HCT116 (cell line): ENCODE results near the gene DOCK1. TPM values are rescaled to one million over a fixed set of nuclear protein-coding genes. Genes with fewer than 3 reads are reported as not detected.

ENCODE experiments used
- ATAC-seq: fragments of 200-7000 bp; cut with Tn5 transposase; 2 replicates; pipeline ENCODE4 v1.9.1; 2020; ENCODE audit warnings: mild to moderate bottlenecking, moderate library complexity
- BruUV-seq: library from RNA; stranded (reverse); fragments of 400-500 nt; replicated peaks from 2 replicates; lab custom pipeline; 2021; lab: Mats Ljungman, UMichigan
- CTCF ChIA-PET: fragments of 300-600 bp; sonication (Branson Sonifier 250); formaldehyde crosslinking; loops from one replicate; lab custom pipeline; 2021; ENCODE audit warnings: antibody characterized with exemption; lab: Charles Lee
- POLR2A ChIA-PET: fragments of 300-600, 350-600 bp; sonication (Branson Sonifier 250); formaldehyde crosslinking; loops from one replicate; lab custom pipeline; 2021; ENCODE audit warnings: antibody characterized with exemption; lab: Charles Lee
- RAD21 ChIA-PET, 2 experiments: fragments of 300-600 bp; sonication (Branson Sonifier 250); formaldehyde crosslinking; loops; one replicate each; lab custom pipeline; 2023; ENCODE audit warnings: low total read pairs in 2 of 2; ENCODE audit not compliant: uncharacterized antibody in 2 of 2, unreplicated experiment in 2 of 2, low non-redundant PET in 1 of 2; lab: Charles Lee
- DNase-seq: peaks from one replicate; pipeline ENCODE4 v3.0.0-alpha.2; 2010; ENCODE audit warnings: low read depth, low spot score
- H2AFZ ChIP-seq: fragments of 200-600 bp; shearing (Covaris generic), sonication (generic); 2 replicates; pipeline ENCODE4 v1.6.1; 2017; ENCODE audit warnings: low read depth, mixed run types, mixed read lengths, antibody characterized with exemption, low read length; ENCODE audit not compliant: poor library complexity, severe bottlenecking
- H3K27ac ChIP-seq: 2 replicates; pipeline ENCODE4 v1.5.1; 2012; ENCODE audit warnings: low read depth, low read length
- H3K27me3 ChIP-seq: fragments of 200-600 bp; sonication (generic); 2 replicates; pipeline ENCODE4 v1.6.1; 2016; ENCODE audit warnings: mixed run types, low read length, mixed read lengths; ENCODE audit not compliant: insufficient read depth
- H3K36me3 ChIP-seq, 2 experiments: fragments of 200-500 bp in 1 of 2; fragments of 200-600 bp in 1 of 2; sonication (Bioruptor generic) in 1 of 2; sonication (generic) in 1 of 2; 2 replicates each; pipeline versions ENCODE4 v1.5.1 to v1.6.1; 2014 to 2016; ENCODE audit warnings: low read length in 2 of 2, inconsistent platforms in 1 of 2, mixed read lengths in 1 of 2, mixed run types in 1 of 2; ENCODE audit not compliant: insufficient read depth in 2 of 2, control insufficient read depth in 1 of 2
- H3K4me1 ChIP-seq, 2 experiments: fragments of 200-600 bp in 1 of 2; sonication (generic) in 1 of 2; 2 replicates each; pipeline versions ENCODE4 v1.5.1 to v1.6.1; 2012 to 2017; ENCODE audit warnings: low read length in 2 of 2, inconsistent platforms in 1 of 2, mild to moderate bottlenecking in 1 of 2, mixed read lengths in 1 of 2, mixed run types in 1 of 2, moderate library complexity in 1 of 2; ENCODE audit not compliant: insufficient read depth in 2 of 2, control insufficient read depth in 1 of 2
- H3K4me2 ChIP-seq: fragments of 200-600 bp; sonication (generic); 2 replicates; pipeline ENCODE4 v1.6.1; 2017; ENCODE audit warnings: mixed run types, low read length, mixed read lengths
- H3K4me3 ChIP-seq, 2 experiments: fragments of 200-600 bp in 1 of 2; sonication (generic) in 1 of 2; replicated peaks in 1 of 2; 2 replicates each; pipeline ENCODE4 v1.5.1; 2011 to 2016; ENCODE audit warnings: low read length in 2 of 2, control low read depth in 1 of 2, low read depth in 1 of 2, mild to moderate bottlenecking in 1 of 2, mixed read lengths in 1 of 2, mixed run types in 1 of 2
- H3K79me2 ChIP-seq: fragments of 200-600 bp; sonication (generic); 2 replicates; pipeline ENCODE4 v1.6.1; 2017; ENCODE audit warnings: mild to moderate bottlenecking, mixed run types, low read length, moderate library complexity, mixed read lengths; ENCODE audit not compliant: insufficient read depth
- H3K9ac ChIP-seq: fragments of 200-600 bp; sonication (generic); 2 replicates; pipeline ENCODE4 v1.6.1; 2016; ENCODE audit warnings: low read length, mixed read lengths
- H3K9me2 ChIP-seq: fragments of 200-600 bp; sonication (generic), shearing (Covaris generic); 2 replicates; pipeline ENCODE4 v1.6.1; 2017; ENCODE audit warnings: mixed run types, mild to moderate bottlenecking, moderate library complexity; ENCODE audit not compliant: insufficient read depth
- H3K9me3 ChIP-seq, 2 experiments: fragments of 200-500 bp in 1 of 2; fragments of 200-600 bp in 1 of 2; sonication (Bioruptor generic) in 1 of 2; sonication (generic) in 1 of 2; 2 replicates each; pipeline ENCODE4 v1.6.1; 2014 to 2017; ENCODE audit warnings: low read length in 2 of 2, mixed read lengths in 2 of 2, inconsistent platforms in 1 of 2, low read depth in 1 of 2, mild to moderate bottlenecking in 1 of 2, mixed run types in 1 of 2, moderate library complexity in 1 of 2; ENCODE audit not compliant: control insufficient read depth in 1 of 2, insufficient read depth in 1 of 2
- H4K20me1 ChIP-seq: fragments of 200-600 bp; sonication (generic), shearing (Covaris generic); 2 replicates; pipeline ENCODE4 v1.6.1; 2017; ENCODE audit warnings: mixed run types, mild to moderate bottlenecking, moderate library complexity; ENCODE audit not compliant: insufficient read depth
- CEBPB ChIP-seq: IDR thresholded peaks from 2 replicates; pipeline ENCODE4 v1.6.1; 2012; ENCODE audit warnings: low read depth
- ELF1 ChIP-seq: IDR thresholded peaks from 2 replicates; pipeline ENCODE4 v1.6.1; 2012; ENCODE audit warnings: low read depth, borderline replicate concordance
- JUND ChIP-seq: IDR thresholded peaks from 2 replicates; pipeline ENCODE4 v1.6.1; 2012
- POLR2AphosphoS5 ChIP-seq: IDR thresholded peaks from 2 replicates; pipeline ENCODE4 v1.6.1; 2011; ENCODE audit warnings: mild to moderate bottlenecking, low read depth, low read length, moderate library complexity
- RAD21 ChIP-seq: IDR thresholded peaks from 2 replicates; pipeline ENCODE4 v1.6.1; 2012; ENCODE audit warnings: low read depth, mild to moderate bottlenecking
- SIN3A ChIP-seq: IDR thresholded peaks from 2 replicates; pipeline ENCODE4 v1.6.1; 2012; ENCODE audit warnings: low read depth
- SP1 ChIP-seq: IDR thresholded peaks from 2 replicates; pipeline ENCODE4 v1.6.1; 2012; ENCODE audit warnings: low read depth
- SRF ChIP-seq: IDR thresholded peaks from 2 replicates; pipeline ENCODE4 v1.6.1; 2012; ENCODE audit warnings: low read depth
- YY1 ChIP-seq: IDR thresholded peaks from 2 replicates; pipeline ENCODE4 v1.6.1; 2011; ENCODE audit warnings: low read length, low read depth, moderate library complexity, mild to moderate bottlenecking; ENCODE audit not compliant: insufficient replicate concordance; ENCODE audit errors: extremely low read depth
- ZFX ChIP-seq: fragments of 450-650 bp; IDR thresholded peaks from 2 replicates; pipeline ENCODE4 v1.6.1; 2017
- ZNF274 ChIP-seq: fragments of 200-500 bp; sonication (Bioruptor generic); IDR thresholded peaks from 2 replicates; pipeline ENCODE4 v1.6.1; 2014; ENCODE audit warnings: mild to moderate bottlenecking, low read depth, low read length, inconsistent platforms
- intact Hi-C: fragments of 100-400 bp; cut with micrococcal nuclease; formaldehyde crosslinking; loops from 2 replicates; pipeline ENCODE4 v1.10.0; 2022
- total RNA-seq: library from RNA; stranded (reverse); gene quantifications from one replicate; pipeline ENCODE4 v1.2.1, GENCODE V29; 2021; ENCODE audit not compliant: unreplicated experiment
- TF ChIP-seq, protein P1 (sequence below), 3 experiments: fragments of 200-600 bp in 1 of 3; sonication (generic) in 1 of 3; IDR thresholded peaks in 2 of 3; conservative IDR thresholded peaks in 1 of 3; 2 replicates each; pipeline ENCODE4 v1.5.1; 2012 to 2017; ENCODE audit warnings: low read depth in 2 of 3, low read length in 2 of 3, antibody characterized with exemption in 1 of 3, borderline replicate concordance in 1 of 3, control low read depth in 1 of 3, mild to moderate bottlenecking in 1 of 3, mixed read lengths in 1 of 3, mixed run types in 1 of 3, moderate library complexity in 1 of 3; ENCODE audit not compliant: insufficient read depth in 1 of 3
- TF ChIP-seq, protein P2 (sequence below): IDR thresholded peaks from 2 replicates; pipeline ENCODE4 v1.6.1; 2012; ENCODE audit warnings: low read depth
- TF ChIP-seq, protein P3 (sequence below): IDR thresholded peaks from 2 replicates; pipeline ENCODE4 v1.6.1; 2012
- TF ChIP-seq, protein P4 (sequence below): IDR thresholded peaks from 2 replicates; pipeline ENCODE4 v1.6.1; 2012

Gene DOCK1
- total RNA-seq, 1 experiment from 2014 or later: 46.5 TPM

DNA sequence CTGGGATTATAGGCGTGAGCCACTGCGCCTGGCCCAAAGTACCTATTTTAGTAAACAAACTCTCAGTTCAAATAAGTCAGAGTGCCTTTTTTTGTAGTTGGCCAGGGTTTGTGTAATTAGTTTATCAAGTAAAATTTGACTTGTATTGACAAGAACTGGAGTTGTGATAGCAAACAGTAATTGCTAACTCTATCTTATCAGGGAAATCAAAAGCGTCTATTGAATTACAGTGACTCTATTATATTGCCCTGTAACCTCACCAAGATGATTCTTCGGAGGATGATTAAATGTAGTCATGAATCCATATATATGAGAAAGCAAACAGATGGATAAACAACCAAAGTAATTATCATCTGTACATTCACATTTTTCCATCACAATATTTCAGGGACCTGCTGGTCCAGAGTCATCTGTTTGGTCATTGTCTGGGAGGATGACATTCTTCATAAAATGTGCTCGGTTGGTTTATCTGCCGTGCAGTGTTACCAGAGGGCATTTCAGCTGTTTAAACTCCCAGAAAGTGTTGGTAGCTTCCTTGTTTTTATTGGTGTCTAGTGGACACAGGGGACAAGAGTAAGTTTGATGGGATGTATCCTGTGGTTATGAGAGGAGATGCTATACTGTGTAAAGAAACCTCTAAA is 35.6 kb downstream of the DOCK1 start:
- TF ChIP-seq JUND (no peak), RAD21 (no peak), ZNF274 (no peak), ELF1 (no peak), SRF (no peak), YY1 (no peak), ZFX (no peak), SIN3A (no peak), SP1 (no peak), CEBPB (no peak), POLR2AphosphoS5 (no peak)
- TF ChIP-seq, protein P1, sequence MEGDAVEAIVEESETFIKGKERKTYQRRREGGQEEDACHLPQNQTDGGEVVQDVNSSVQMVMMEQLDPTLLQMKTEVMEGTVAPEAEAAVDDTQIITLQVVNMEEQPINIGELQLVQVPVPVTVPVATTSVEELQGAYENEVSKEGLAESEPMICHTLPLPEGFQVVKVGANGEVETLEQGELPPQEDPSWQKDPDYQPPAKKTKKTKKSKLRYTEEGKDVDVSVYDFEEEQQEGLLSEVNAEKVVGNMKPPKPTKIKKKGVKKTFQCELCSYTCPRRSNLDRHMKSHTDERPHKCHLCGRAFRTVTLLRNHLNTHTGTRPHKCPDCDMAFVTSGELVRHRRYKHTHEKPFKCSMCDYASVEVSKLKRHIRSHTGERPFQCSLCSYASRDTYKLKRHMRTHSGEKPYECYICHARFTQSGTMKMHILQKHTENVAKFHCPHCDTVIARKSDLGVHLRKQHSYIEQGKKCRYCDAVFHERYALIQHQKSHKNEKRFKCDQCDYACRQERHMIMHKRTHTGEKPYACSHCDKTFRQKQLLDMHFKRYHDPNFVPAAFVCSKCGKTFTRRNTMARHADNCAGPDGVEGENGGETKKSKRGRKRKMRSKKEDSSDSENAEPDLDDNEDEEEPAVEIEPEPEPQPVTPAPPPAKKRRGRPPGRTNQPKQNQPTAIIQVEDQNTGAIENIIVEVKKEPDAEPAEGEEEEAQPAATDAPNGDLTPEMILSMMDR (IDR thresholded peaks at IDR 0.05 in 2 of 3, conservative IDR thresholded peaks at IDR 0.05 in 1 of 3; ENCODE audit: borderline replicate concordance in 1 of 3, insufficient read depth in 1 of 3, low read depth in 2 of 3, low read length in 2 of 3): no peak
- TF ChIP-seq, protein P2, sequence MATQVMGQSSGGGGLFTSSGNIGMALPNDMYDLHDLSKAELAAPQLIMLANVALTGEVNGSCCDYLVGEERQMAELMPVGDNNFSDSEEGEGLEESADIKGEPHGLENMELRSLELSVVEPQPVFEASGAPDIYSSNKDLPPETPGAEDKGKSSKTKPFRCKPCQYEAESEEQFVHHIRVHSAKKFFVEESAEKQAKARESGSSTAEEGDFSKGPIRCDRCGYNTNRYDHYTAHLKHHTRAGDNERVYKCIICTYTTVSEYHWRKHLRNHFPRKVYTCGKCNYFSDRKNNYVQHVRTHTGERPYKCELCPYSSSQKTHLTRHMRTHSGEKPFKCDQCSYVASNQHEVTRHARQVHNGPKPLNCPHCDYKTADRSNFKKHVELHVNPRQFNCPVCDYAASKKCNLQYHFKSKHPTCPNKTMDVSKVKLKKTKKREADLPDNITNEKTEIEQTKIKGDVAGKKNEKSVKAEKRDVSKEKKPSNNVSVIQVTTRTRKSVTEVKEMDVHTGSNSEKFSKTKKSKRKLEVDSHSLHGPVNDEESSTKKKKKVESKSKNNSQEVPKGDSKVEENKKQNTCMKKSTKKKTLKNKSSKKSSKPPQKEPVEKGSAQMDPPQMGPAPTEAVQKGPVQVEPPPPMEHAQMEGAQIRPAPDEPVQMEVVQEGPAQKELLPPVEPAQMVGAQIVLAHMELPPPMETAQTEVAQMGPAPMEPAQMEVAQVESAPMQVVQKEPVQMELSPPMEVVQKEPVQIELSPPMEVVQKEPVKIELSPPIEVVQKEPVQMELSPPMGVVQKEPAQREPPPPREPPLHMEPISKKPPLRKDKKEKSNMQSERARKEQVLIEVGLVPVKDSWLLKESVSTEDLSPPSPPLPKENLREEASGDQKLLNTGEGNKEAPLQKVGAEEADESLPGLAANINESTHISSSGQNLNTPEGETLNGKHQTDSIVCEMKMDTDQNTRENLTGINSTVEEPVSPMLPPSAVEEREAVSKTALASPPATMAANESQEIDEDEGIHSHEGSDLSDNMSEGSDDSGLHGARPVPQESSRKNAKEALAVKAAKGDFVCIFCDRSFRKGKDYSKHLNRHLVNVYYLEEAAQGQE: no peak
- TF ChIP-seq, protein P3, sequence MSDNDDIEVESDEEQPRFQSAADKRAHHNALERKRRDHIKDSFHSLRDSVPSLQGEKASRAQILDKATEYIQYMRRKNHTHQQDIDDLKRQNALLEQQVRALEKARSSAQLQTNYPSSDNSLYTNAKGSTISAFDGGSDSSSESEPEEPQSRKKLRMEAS: no peak
- TF ChIP-seq, protein P4, sequence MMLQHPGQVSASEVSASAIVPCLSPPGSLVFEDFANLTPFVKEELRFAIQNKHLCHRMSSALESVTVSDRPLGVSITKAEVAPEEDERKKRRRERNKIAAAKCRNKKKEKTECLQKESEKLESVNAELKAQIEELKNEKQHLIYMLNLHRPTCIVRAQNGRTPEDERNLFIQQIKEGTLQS: no peak

More for the DNA sequence above, 35.6 kb downstream of the DOCK1 start:
- Histone ChIP-seq H3K9ac (no peak overlapping the region), H3K4me3 (no peak overlapping the region), H3K4me2 (no peak overlapping the region), H3K9me2 (no peaks in the 10 kb centered on the region), H3K27ac (no peak overlapping the region), H4K20me1 (peaks cover 7% of the 10 kb centered on the region; the same call in 1 of the 2 replicates), H2AFZ (no peak overlapping the region), H3K36me3 (no peaks in the 10 kb centered on the region), H3K4me1 (peaks cover 0 to 4% of the 10 kb centered on the region in 2 experiments; a peak in 1 of 4 replicates), H3K27me3 (no peaks in the 10 kb centered on the region), H3K79me2 (peaks cover 80% of the 10 kb centered on the region), H3K9me3 (no peaks in the 10 kb centered on the region)
- ATAC-seq: no peak
- BruUV-seq: no TSS peak
- DNase-seq: no peak
- ChIA-PET RAD21 (no interaction called here), POLR2A (no interaction called here), CTCF (no interaction called here)
- intact Hi-C loops: no loop called here
